RPMI7951 (cell line): ENCODE measurements around the gene LCN1. TPM values are rescaled to one million over a fixed set of nuclear protein-coding genes. Genes with fewer than 3 reads are reported as not detected.

Experiments
- DNase-seq: peaks from one replicate; pipeline ENCODE4 v3.0.0-alpha.2; 2012; ENCODE audit warnings: low read depth
- total RNA-seq: library from RNA; depleted of rRNA; stranded (reverse); fragments of >200 nt; shearing (Covaris generic); gene quantifications from 2 replicates; pipeline ENCODE4 v1.2.3, GENCODE V29; 2014

LCN1 gene
- total RNA-seq, 1 experiment from 2014 or later: not detected

GRCh38 chr9:135488527-135488926, 32.7 kb upstream of the LCN1 start:
- DNase-seq: no peak

GRCh38 chr9:135489188-135489906, 31.9 kb upstream of the LCN1 start:
- no peak for DNase-seq

GRCh38 chr9:135490166-135490870, 30.9 kb upstream of the LCN1 start:
- no peak for DNase-seq

- no peak for DNase-seq
These were observed 30.2 kb upstream of the LCN1 start for GRCh38 chr9:135490980-135491464.

GRCh38 chr9:135491764-135492163, 29.5 kb upstream of the LCN1 start:
- DNase-seq: no peak

GRCh38 chr9:135492886-135493669, 28.2 kb upstream of the LCN1 start:
- DNase-seq: no peak

GRCh38 chr9:135494791-135495559, 26.3 kb upstream of the LCN1 start:
- DNase-seq: no peak

GRCh38 chr9:135498381-135499126, 22.7 kb upstream of the LCN1 start:
- no peak for DNase-seq

- DNase-seq: peak; percentile 74
These were observed 21.7 kb upstream of the LCN1 start for GRCh38 chr9:135499326-135500070.

- no peak for DNase-seq
These were observed 21.1 kb upstream of the LCN1 start for GRCh38 chr9:135500071-135500524.

GRCh38 chr9:135500525-135501260, 20.5 kb upstream of the LCN1 start, which contains the start of gene MRPS2:
MRPS2 (plus strand) TSS chr9:135500682; CDS start chr9:135500711, 29 bp downstream.
- peak; percentile 77 for DNase-seq

GRCh38 chr9:135501261-135502167, 19.7 kb upstream of the LCN1 start:
- no peak for DNase-seq

GRCh38 chr9:135502168-135502872, 18.9 kb upstream of the LCN1 start:
- no peak for DNase-seq

- no peak for DNase-seq
These were observed 18.3 kb upstream of the LCN1 start for GRCh38 chr9:135502873-135503321.

- no peak for DNase-seq
These were observed 17.6 kb upstream of the LCN1 start for GRCh38 chr9:135503371-135504261.
